Activated T-helper 1 cell treated with Interleukin-2 at 50 U/mL for 16 hours (primary cell): ENCODE data around the gene KRTAP10-11.
"Not testable (repeated sequence)": the region's sequence is repeated elsewhere in the genome, so short reads cannot be mapped to it uniquely, and the experiment has no call there.

Source experiments
- DNase-seq: peaks from one replicate; pipeline ENCODE4 v3.0.0-alpha.2; 2020; ENCODE audit warnings: low read depth

The KRTAP10-11 gene, protein sequence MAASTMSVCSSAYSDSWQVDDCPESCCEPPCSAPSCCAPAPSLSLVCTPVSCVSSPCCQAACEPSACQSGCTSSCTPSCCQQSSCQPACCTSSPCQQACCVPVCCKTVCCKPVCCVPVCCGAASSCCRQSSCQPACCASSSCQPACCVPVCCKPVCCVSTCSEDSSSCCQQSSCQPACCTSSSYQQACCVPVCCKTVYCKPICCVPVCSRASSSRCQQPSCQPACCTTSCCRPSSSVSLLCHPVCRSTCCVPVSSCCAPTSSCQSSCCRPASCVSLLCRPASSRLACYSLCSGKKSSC

DNA sequence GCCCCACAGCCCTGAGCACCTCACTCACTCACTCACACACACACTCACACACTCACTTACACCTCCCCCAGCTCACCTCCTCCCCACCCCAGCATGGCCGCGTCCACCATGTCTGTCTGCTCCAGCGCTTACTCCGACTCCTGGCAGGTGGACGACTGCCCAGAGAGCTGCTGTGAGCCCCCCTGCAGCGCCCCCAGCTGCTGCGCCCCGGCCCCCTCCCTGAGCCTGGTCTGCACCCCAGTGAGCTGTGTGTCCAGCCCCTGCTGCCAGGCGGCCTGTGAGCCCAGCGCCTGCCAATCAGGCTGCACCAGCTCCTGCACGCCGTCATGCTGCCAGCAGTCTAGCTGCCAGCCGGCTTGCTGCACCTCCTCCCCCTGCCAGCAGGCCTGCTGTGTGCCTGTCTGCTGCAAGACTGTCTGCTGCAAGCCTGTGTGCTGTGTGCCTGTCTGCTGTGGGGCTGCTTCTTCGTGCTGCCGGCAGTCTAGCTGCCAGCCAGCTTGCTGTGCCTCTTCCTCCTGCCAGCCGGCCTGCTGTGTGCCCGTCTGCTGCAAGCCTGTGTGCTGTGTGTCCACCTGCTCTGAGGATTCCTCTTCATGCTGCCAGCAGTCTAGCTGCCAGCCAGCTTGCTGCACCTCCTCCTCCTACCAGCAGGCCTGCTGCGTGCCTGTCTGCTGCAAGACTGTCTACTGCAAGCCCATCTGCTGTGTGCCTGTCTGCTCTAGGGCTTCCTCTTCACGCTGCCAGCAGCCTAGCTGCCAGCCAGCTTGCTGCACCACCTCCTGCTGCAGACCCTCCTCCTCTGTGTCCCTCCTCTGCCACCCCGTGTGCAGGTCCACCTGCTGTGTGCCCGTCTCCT, at the start of gene KRTAP10-11:
TSS of gene KRTAP10-11 (plus strand) at position 49 of the 856 bp plus-strand sequence. CDS start at position 94, 45 bp downstream.
- DNase-seq = not testable (repeated sequence)

DNA sequence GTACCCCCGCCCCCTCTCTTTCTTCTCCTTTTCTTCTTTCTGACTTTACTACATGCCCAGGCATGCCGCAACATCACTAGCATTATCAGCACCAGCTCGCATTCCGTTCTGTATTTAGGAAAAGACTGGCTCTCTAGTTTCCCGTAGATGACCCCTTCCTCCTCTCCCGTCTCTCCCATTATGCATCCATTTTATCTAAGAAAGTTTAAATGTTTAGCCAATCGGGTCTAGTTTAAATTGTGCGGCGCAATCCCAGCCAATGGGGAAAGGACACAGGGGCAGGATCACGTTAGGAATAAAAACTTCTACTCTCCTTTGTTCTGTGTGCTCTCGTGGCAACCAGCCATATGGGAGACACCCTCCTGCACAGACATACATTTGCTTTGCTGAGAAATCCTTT, 48.2 kb upstream of the KRTAP10-11 start:
- no peak for DNase-seq

DNA sequence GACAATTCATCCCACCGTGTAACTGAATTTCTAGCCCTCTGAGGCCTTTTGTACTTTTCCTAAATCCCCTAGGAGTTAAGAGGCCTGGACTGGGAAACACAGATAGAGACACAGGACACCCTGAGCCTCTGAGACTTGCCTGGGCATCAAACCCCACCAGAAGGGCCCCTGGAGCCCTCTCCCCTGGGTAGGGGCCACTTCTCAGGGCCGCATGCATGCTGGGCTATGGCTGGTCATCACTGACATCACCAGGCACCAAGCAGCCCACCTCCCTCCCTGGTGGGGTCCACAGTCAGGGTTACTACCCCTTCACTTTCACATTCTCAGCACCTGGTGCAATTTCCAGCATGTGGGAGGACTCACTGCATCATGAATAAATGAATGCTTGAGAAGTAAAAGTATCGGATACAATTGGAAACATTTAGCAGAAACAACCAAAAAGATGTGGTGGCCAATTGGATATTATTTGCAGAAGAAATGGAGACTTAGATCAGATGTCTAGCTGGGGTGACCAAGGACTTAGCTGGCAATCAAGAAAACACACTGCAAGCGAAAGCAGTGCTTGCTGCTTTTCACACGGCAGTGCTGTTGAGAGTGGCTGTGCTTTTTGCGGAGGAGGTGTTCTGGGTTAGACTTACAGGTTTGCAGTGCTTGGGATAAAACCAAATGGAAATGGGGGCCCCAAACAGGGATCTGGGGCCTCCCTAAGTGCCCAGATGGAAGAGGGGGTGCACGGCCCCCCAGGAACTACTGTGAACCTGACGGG, 46.8 kb upstream of the KRTAP10-11 start:
- no peak for DNase-seq

DNA sequence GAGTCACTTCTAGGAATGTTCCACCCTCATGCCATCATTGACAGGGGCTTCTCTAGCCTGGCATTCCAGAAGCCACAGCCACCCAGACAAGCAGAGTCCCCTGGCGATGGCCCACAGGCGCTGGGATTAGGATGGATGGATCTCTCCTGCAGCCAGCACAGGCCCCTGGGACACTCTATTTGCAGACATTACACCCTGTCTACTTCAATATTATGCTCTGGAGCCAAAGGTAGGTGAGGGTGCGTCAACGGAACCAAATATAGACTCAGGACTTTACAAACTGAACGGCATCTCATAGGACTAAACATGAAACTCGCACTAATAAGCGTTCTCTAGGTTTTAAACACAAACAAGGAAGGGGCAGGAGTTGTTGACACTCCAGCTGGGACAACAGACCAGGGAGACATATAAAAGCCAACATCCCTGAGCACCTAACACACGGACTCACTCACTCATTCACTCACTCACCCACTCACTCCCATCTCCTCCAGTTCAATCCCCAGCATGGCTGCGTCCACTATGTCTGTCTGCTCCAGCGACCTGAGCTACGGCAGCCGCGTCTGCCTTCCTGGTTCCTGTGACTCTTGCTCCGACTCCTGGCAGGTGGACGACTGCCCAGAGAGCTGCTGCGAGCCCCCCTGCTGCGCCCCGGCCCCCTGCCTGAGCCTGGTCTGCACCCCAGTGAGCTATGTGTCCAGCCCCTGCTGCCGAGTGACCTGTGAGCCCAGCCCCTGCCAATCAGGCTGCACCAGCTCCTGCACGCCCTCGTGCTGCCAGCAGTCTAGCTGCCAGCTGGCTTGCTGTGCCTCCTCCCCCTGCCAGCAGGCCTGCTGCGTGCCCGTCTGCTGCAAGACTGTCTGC, 45.9 kb upstream of the KRTAP10-11 start, which contains the start of gene KRTAP10-7:
TSS of gene KRTAP10-7 (plus strand) at position 480 of the 861 bp plus-strand sequence. CDS start at position 505, 25 bp downstream.
- DNase-seq = not testable (repeated sequence)

DNA sequence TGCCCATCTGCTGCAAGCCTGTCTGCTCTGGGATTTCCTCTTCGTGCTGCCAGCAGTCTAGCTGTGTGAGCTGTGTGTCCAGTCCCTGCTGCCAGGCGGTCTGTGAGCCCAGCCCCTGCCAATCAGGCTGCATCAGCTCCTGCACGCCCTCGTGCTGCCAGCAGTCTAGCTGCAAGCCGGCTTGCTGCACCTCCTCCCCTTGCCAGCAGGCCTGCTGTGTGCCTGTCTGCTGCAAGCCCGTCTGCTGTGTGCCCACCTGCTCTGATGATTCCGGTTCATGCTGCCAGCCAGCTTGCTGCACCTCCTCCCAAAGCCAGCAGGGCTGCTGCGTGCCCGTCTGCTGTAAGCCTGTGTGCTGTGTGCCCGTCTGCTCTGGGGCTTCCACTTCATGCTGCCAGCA, 45.1 kb upstream of the KRTAP10-11 start:
- not testable (repeated sequence) for DNase-seq

DNA sequence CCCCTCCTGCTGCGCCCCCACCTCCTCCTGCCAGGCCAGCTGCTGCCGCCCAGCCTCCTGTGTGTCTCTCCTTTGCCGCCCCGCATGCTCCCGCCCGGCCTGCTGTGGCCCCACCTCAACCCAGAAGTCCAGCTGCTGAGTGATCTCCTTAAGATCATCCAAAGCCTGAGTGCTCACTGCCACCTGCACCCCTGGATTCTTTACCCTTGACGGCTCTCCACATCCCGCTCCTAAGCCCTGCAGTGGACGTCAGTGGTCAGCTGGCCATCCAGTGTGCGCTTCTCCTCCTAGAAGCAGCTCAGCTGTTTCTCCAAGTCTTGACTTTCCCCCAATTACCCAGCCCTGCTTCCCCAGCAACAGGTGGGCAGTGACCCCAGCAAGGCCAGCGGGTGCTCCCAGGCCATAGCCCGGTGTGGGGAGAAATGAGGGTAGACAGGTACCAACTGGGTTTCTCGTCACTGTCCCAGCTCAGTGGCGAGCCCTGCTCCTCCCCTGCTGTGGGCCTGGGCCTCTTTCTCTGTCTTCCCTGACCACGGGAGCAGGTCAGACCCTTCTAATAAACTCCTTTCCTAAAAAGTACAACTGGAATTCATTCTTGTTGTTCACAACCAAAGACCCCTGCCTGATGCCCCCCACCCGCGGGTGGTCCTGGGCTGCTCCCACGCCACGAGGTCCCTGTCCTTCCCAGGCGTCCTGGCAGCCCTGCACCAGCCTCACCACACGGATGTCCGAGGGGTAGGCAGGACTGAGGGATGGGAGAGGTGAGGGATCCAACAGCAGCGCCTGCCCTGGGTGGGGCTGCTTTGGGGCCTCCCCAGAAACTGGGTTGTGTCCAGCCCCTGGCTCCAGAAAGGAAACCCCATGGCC, 44.4 kb upstream of the KRTAP10-11 start:
- DNase-seq = no peak

DNA sequence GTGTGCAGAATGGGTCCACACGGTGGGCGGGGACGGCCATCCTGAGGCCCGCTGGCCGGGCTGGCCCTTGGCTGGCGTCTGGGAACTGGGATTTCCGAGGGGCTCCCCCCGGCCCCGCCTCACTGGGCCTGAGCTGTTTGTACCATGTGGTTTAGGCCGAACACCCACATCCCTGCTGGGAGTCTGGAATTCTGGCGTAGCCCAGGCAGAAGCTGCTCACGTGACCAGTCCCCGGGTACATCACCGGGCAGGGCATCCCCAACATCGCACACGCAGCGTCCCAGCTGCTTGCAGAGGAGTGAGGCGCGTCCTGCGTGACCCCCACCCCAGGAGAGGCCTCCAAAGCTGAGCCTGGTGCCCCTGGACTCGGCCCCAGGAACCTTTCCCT, 43.8 kb upstream of the KRTAP10-11 start:
- no peak for DNase-seq

DNA sequence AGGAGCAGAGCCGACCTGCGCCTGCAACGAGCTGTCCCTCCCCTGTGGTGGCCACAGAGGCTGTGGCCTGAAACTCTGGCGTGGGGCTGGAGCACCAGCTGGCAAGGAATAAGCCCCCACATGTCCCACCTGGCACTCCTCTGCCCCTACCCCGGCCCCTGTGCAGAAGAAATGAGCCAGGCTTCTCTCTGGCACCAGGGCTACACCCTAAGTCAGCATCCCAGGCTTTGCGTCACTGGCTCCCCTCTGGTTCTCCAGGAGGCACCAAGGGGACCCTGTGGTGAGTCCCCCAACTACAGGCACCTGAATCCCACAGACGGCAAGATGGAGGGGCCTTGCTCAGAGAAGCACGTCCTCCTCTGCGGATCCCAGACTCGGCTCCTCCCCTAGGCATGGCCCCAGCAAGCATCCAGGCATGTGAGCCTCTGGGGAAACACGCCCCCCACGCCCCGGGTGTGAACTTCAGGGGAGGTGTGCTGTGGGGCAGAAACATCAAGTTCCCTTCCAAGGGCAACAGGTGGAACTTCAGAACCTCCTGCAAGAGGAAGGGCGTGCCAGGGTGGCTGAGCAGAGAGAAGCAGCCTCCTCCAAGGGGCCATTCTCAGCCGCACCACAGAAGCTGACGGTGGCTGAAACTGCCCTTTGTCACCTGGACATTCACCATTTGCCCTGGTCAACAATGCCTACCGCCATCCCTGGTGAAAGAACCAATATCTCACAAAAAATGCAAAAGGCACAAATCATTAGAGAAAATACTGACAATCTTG, 42.9 kb upstream of the KRTAP10-11 start:
- DNase-seq = no peak

DNA sequence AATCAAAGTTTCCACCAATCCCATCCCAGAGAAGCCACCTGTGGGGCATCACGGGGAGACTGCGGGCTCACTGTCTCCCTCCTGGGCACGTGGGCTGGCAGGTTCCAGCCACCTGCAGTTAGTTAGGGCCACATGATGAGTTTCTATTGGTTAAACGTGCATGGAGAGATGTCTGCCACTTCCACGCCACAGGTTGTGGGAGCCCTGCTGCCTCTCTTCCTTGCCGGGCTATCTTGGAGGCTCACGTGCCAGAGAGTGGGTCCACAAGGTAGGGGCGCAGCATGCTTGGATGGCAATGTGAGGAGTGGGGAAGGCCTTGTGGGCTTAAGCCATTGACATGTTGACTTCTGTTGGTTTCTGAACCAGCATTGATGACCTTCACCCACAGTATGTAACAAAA, 42.3 kb upstream of the KRTAP10-11 start:
- DNase-seq = no peak

DNA sequence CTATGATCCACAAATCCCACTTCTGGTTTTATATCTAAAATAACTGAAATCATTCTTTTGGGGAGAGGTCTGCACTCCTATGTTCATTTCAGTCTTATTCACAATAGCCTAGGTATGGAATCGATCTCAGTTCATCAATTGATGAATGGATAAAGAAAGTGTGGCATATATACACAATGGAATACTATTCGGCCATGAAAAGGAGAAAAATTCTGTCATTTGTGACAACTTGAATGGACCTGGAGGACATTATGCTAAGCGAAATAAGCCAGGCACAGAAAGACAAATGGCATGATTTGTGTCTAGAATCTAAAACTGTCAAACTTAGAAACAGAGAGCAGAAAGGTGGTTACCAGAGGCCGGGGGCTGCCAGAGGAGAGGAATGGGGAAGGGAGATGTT, 39.7 kb upstream of the KRTAP10-11 start:
- DNase-seq = no peak

DNA sequence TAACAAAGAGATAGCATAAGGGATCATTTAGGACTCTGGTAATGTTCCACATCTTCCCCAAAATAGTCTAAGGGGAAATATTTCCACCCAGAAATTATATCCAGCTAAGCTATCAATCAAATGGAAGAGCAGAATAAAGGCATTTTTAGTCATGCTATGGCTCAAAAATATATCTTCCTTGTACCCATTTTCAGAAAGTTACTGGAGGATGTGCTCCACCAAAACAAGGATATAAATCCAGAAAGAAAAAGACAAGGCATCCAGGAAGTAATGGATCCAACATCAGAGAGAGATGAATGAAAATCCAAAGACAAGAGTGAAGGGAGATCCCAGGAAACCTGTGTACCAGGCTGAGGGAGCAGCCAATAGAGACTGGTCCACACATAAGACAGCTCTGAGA, 37.0 kb upstream of the KRTAP10-11 start:
- no peak for DNase-seq

DNA sequence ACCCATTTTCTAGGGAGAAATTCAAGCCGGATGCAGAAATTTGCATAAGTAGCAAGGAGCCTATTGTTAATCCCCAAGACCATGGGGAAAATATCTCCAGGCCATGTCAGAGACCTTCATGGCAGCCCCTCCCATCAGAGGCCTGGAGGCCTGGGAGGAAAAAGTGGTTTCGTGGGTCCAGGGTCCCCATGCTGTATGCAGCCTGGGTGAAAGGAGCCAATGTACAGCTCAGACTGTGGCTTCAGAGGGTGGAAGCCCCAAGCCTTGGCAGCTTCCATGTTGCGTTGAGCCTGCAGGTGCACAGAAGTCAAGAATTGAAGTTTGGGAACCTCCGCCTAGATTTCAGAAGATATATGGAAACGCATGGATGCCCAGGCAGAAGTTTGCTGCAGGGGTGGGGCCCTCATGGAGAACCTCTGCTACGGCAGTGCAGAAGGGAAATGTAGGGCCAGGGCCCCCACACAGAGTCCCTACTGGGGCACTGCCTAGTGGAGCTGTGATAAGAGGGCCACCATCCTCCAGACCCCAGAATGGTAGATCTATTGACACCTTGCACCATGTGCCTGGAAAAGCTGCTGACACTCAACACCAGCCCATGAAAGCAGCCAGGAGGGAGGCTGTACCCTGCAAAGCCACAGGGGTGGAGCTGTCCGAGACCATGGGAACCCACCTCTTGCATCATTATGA, 35.9 kb upstream of the KRTAP10-11 start:
- not testable (repeated sequence) for DNase-seq

DNA sequence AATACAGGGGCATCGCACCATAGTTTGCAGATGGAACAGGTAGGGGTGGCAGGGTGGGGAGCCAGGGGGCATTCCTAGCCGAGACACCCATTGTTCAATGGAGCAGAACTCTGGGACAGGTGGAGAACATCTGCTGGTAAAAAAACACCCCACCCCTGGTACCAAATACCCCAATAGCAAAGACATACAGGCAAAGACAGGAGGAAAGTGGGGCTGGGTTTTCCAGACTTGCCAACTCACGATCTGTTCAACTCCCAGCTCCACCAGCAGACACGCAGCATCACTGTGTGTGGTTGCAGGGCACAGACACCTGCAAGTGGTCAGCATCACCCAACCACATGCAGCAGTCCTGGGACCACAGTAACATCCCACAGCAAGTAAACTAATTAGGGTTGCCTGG, 34.7 kb upstream of the KRTAP10-11 start:
- no peak for DNase-seq

DNA sequence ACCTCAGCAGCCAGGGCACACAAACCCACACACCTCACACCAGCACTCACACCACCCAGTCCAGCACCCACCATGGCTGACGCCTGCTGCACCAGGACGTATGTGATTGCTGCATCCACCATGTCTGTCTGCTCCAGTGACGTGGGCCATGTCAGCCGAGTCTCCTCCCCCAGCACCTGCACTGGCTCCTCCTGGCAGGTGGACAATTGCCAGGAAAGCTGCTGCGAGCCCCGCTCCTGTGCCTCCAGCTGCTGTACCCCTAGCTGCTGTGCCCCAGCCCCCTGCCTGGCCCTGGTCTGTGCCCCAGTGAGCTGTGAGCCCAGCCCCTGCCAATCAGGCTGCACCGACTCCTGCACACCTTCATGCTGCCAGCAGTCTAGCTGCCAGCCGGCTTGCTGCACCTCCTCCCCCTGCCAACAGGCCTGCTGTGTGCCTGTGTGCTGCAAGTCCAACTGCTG, 34.2 kb upstream of the KRTAP10-11 start, which contains the start of gene KRTAP10-8:
TSS of gene KRTAP10-8 (plus strand) at position 51 of the 458 bp plus-strand sequence. CDS start at position 73, 22 bp downstream.
- no peak for DNase-seq

DNA sequence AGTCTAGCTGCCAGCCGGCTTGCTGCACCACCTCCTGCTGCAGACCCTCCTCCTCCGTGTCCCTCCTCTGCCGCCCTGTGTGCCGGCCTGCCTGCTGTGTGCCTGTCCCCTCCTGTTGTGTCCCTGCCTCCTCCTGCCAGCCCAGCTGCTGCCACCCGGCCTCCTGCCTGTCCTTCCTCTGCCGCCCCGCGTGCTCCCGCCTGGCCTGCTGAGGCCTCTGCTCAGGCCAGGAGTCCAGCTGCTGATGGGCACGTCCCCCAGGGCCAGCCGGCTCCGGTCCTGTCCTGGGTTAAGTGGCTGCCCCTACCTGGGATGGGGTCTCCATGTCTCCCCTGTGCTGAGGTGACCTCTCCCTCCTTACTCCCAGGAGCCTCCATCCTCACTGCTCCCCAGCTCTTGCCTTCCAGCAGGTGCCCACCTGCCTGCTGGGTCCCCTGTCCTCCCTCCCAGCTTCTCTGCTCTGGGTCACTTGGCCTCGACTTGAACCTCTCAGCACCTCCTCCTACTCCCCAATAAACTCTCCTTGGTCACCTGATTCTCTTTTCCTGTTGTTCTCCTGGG, 33.5 kb upstream of the KRTAP10-11 start:
- no peak for DNase-seq

DNA sequence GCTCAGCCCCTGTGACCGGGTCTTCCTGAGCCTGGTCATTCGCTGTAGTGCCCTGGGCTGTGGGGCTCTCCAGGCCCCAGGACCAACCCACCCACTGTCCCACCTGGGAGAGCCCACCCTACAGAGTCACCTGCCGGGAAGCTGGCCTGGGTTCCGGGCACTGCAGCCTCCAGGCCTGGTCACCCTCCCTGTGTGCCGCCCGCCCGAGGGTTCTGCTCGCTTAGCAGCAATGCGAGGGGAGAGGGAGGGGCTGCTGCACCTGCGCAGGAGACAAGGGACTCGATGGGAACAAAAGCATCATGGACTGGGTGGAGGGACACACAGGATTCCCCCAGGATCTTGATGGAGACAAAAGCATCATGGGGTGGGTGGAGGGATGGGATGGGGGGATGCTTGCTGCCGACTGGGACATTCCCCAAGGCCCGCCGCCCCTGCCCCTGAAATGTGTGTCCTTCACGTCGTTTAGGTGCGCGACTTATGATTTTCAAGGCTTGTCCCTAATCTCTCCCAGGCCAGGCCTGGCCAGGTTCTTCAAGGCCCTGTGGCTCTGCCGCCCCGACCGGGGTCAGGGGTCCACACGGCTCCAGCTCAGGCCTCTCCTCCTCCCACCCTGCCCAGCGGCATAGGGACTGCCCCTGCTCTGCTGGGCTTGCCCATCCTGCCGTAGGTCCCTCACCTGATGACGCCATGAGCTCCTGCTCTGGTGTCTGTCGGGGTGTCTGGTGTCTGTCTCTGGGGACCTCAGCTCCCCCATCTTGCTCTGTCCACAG, 32.6 kb upstream of the KRTAP10-11 start:
- no peak for DNase-seq

DNA sequence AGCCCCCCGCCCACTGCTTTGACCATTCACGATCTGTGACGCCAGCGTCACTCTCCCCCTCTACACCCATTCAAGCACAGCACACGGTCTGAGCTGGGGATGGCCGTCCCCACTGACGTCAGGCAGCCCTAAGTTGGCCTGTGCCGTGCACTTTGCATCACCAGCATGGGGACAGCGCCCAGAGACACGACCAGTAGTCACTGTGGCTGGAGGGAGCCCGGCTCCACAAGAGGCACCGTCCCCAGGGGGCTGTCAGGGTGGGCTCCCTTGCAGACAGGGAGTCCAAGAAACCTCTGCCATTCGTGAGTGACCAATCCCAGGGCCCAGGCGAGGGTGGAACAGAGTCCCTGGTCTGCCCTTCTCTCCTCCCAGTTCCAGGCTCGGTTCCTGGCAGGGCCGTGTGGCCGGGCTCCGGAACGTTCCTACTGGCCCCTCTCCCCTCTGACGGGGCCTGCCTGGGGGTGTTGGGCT, 32.0 kb upstream of the KRTAP10-11 start:
- DNase-seq = no peak
